GM23338 (cell line): ENCODE measurements around the gene CIART. TPM values are rescaled to one million over a fixed set of nuclear protein-coding genes. Genes with fewer than 3 reads are reported as not detected.

Source experiments
- ATAC-seq: fragments of 200-7000 bp; cut with Tn5 transposase; 3 replicates; pipeline ENCODE4 v1.9.1; 2020
- DNase-seq: peaks from one replicate; pipeline ENCODE4 v3.0.0-alpha.2; 2015; ENCODE audit warnings: low spot score
- H2AFZ ChIP-seq: fragments of 200-600 bp; sonication (generic); 2 replicates; pipeline ENCODE4 v1.8.0; 2016; ENCODE audit warnings: antibody characterized with exemption, mild to moderate bottlenecking, moderate library complexity
- H3F3A ChIP-seq: fragments of 200-600 bp; sonication (generic); replicated peaks from 2 replicates; pipeline ENCODE4 v1.8.0; 2017; ENCODE audit warnings: antibody characterized with exemption, mixed run types, low read depth
- H3K27ac ChIP-seq: fragments of 200-600 bp; sonication (generic); 2 replicates; pipeline ENCODE4 v1.6.1; 2016; ENCODE audit warnings: low read depth
- H3K27me3 ChIP-seq: fragments of 200-600 bp; sonication (generic); 2 replicates; pipeline ENCODE4 v1.8.0; 2016; ENCODE audit warnings: mild to moderate bottlenecking, mixed run types, moderate library complexity; ENCODE audit not compliant: insufficient read depth
- H3K36me3 ChIP-seq: fragments of 200-600 bp; sonication (generic); 2 replicates; pipeline ENCODE4 v1.8.0; 2016; ENCODE audit warnings: mild to moderate bottlenecking; ENCODE audit not compliant: insufficient read depth
- H3K4me1 ChIP-seq: fragments of 200-600 bp; sonication (generic); 2 replicates; pipeline ENCODE4 v1.8.0; 2016; ENCODE audit warnings: mild to moderate bottlenecking, moderate library complexity; ENCODE audit not compliant: insufficient read depth
- H3K4me2 ChIP-seq: fragments of 200-600 bp; sonication (generic); 2 replicates; pipeline ENCODE4 v1.7.1; 2017; ENCODE audit warnings: mixed run types
- H3K4me3 ChIP-seq: fragments of 200-600 bp; sonication (generic); 2 replicates; pipeline ENCODE4 v1.6.1; 2016; ENCODE audit warnings: mixed run types
- H3K79me2 ChIP-seq: fragments of 200-600 bp; sonication (generic); replicated peaks from 2 replicates; pipeline ENCODE4 v1.8.0; 2017; ENCODE audit warnings: mild to moderate bottlenecking; ENCODE audit not compliant: insufficient read depth
- H3K9me2 ChIP-seq: fragments of 200-600 bp; sonication (generic); 2 replicates; pipeline ENCODE4 v1.8.0; 2017; ENCODE audit not compliant: insufficient read depth
- H4K20me1 ChIP-seq: fragments of 200-600 bp; sonication (generic); replicated peaks from 2 replicates; pipeline ENCODE4 v1.8.0; 2017; ENCODE audit warnings: mild to moderate bottlenecking; ENCODE audit not compliant: insufficient read depth
- H3K27ac Mint-ChIP-seq: 2 replicates; pipeline ENCODE4 v1.8.0; 2020; ENCODE audit warnings: inconsistent platforms, mild to moderate bottlenecking, moderate library complexity, mixed read lengths
- H3K27me3 Mint-ChIP-seq: 3 replicates; pipeline ENCODE4 v1.8.0; 2022; ENCODE audit warnings: low read depth, mild to moderate bottlenecking, moderate library complexity, mixed read lengths, inconsistent platforms; ENCODE audit not compliant: insufficient read depth, poor library complexity
- H3K36me3 Mint-ChIP-seq: 3 replicates; pipeline ENCODE4 v1.8.0; 2021; ENCODE audit warnings: low read depth, mild to moderate bottlenecking, inconsistent platforms, moderate library complexity, mixed read lengths
- H3K4me1 Mint-ChIP-seq: 3 replicates; pipeline ENCODE4 v1.8.0; 2020; ENCODE audit warnings: mild to moderate bottlenecking, inconsistent platforms, mixed read lengths
- H3K4me3 Mint-ChIP-seq: 3 replicates; pipeline ENCODE4 v1.8.0; 2021; ENCODE audit warnings: moderate library complexity, mild to moderate bottlenecking, inconsistent platforms, mixed read lengths
- H3K9me3 Mint-ChIP-seq: 3 replicates; pipeline ENCODE4 v1.8.0; 2020; ENCODE audit warnings: moderate library complexity, mild to moderate bottlenecking, inconsistent platforms, mixed read lengths
- CREB1 ChIP-seq: fragments of 250-450 bp; sonication (Bioruptor Pico); IDR thresholded peaks from 2 replicates; pipeline ENCODE4 v1.5.0; 2020; ENCODE audit warnings: low read depth, mild to moderate bottlenecking, moderate library complexity
- EZH2 ChIP-seq: fragments of 200-600 bp; sonication (generic); IDR thresholded peaks from one replicate; pipeline ENCODE4 v1.8.0; 2017; ENCODE audit warnings: antibody characterized with exemption, mild to moderate bottlenecking, low read depth; ENCODE audit not compliant: unreplicated experiment
- EZH2phosphoT487 ChIP-seq: fragments of 200-600 bp; sonication (generic); IDR thresholded peaks from one replicate; pipeline ENCODE4 v1.8.1; 2018; ENCODE audit warnings: antibody characterized with exemption; ENCODE audit not compliant: unreplicated experiment
- JUNB ChIP-seq: IDR thresholded peaks from one replicate; pipeline ENCODE4 v1.6.1; 2016; ENCODE audit warnings: antibody characterized with exemption; ENCODE audit not compliant: unreplicated experiment
- NANOG ChIP-seq: IDR thresholded peaks from 2 replicates; pipeline ENCODE4 v1.6.1; 2016; ENCODE audit warnings: antibody characterized with exemption, borderline replicate concordance
- POLR2AphosphoS5 ChIP-seq: IDR thresholded peaks from 2 replicates; pipeline ENCODE4 v1.6.1; 2016; ENCODE audit warnings: antibody characterized with exemption, low read depth
- STAT1 ChIP-seq: IDR thresholded peaks from one replicate; pipeline ENCODE4 v1.6.1; 2016; ENCODE audit warnings: antibody characterized with exemption; ENCODE audit not compliant: unreplicated experiment
- ZNF114 ChIP-seq: fragments of 250-450 bp; sonication (Bioruptor Pico); IDR thresholded peaks from 2 replicates; pipeline ENCODE4 v1.5.0; 2020; ENCODE audit warnings: mild to moderate bottlenecking, moderate library complexity
- ZNF331 ChIP-seq: fragments of 250-450 bp; sonication (Bioruptor Pico); IDR thresholded peaks from 2 replicates; pipeline ENCODE4 v1.5.0; 2020; ENCODE audit warnings: low read depth, mild to moderate bottlenecking, moderate library complexity
- polyA plus RNA-seq: library from polyadenylated mRNA; unstranded; fragments of >200 nt; fragmentation: Nextera tagmentation; extraction: Ambion mirVana; gene quantifications from 2 replicates; pipeline ENCODE4 v1.2.1, GENCODE V29; 2016
- total RNA-seq: library from RNA; depleted of rRNA; stranded (reverse); fragments of >200 nt; shearing (Covaris generic); gene quantifications from 2 replicates; pipeline ENCODE4 v1.2.3, GENCODE V29; 2014
- TF ChIP-seq, protein P1 (sequence below): IDR thresholded peaks from one replicate; pipeline ENCODE4 v1.6.1; 2018; ENCODE audit warnings: antibody characterized with exemption; ENCODE audit not compliant: unreplicated experiment
- TF ChIP-seq, protein P2 (sequence below), 2 experiments: fragments of 200-600 bp in 1 of 2; sonication (generic) in 1 of 2; conservative IDR thresholded peaks; 2 replicates each; pipeline versions ENCODE4 v1.5.1 to v1.6.1; 2016 to 2017; ENCODE audit warnings: antibody characterized with exemption in 2 of 2, low read depth in 2 of 2, mild to moderate bottlenecking in 2 of 2, moderate library complexity in 1 of 2
- TF ChIP-seq, protein P3 (sequence below): fragments of 250-450 bp; sonication (Bioruptor Pico); IDR thresholded peaks from 2 replicates; pipeline ENCODE4 v1.5.0; 2020; ENCODE audit warnings: mild to moderate bottlenecking, moderate library complexity
- TF ChIP-seq, protein P4 (sequence below): IDR thresholded peaks from 2 replicates; pipeline ENCODE4 v1.6.1; 2016; ENCODE audit warnings: antibody characterized with exemption

CIART gene
- total and polyA plus RNA-seq, 2 experiments from 2014 or later: 9.3 to 16.4 TPM

DNA sequence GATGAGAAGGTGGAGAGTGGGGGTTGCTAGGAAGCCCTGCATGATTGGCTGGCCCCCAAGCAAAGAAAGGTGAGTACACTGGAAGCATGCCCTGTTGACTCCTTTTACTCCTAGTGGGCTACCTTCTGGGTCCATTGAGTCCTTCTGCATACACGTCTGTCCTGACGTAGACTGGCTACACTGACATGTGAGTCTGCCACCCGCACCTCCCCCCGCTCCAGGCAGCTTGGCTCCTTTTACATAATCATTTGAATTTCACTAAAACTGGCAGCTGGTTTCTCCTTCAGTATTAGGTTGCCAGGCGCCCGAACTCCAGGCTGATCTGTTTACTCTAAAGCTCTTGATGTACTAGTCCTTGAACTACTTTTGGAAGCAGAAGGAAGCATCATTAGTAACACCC lies 20.0 kb downstream of the CIART start:
- peak; percentile 71 for ATAC-seq
- H3K4me2 ChIP-seq: peak overlapping the region; percentile 48
- peaks cover 14% of the 10 kb centered on the region for H4K20me1 ChIP-seq
- H3K4me1 ChIP-seq: peaks cover 25% of the 10 kb centered on the region
- peak; percentile 55 for DNase-seq
- Mint-ChIP-seq H3K4me3 (peak overlapping the region; percentile 49), H3K36me3 (peaks cover 91% of the 10 kb centered on the region), H3K9me3 (no peaks in the 10 kb centered on the region), H3K27ac (peak overlapping the region; percentile 73), H3K27me3 (no peaks in the 10 kb centered on the region), H3K4me1 (peaks cover 28% of the 10 kb centered on the region)
- no peak overlapping the region for H2AFZ ChIP-seq
- H3K27ac ChIP-seq: peak overlapping the region; percentile 65
- no peaks in the 10 kb centered on the region for H3K9me2 ChIP-seq
- H3K36me3 ChIP-seq: peaks cover 26% of the 10 kb centered on the region
- peaks cover 40% of the 10 kb centered on the region for H3K79me2 ChIP-seq
- no peaks in the 10 kb centered on the region for H3K27me3 ChIP-seq
- TF ChIP-seq NANOG: no peak
- no peak for TF ChIP-seq JUNB
- no peak for TF ChIP-seq STAT1
- TF ChIP-seq POLR2AphosphoS5: no peak
- TF ChIP-seq, protein P1, sequence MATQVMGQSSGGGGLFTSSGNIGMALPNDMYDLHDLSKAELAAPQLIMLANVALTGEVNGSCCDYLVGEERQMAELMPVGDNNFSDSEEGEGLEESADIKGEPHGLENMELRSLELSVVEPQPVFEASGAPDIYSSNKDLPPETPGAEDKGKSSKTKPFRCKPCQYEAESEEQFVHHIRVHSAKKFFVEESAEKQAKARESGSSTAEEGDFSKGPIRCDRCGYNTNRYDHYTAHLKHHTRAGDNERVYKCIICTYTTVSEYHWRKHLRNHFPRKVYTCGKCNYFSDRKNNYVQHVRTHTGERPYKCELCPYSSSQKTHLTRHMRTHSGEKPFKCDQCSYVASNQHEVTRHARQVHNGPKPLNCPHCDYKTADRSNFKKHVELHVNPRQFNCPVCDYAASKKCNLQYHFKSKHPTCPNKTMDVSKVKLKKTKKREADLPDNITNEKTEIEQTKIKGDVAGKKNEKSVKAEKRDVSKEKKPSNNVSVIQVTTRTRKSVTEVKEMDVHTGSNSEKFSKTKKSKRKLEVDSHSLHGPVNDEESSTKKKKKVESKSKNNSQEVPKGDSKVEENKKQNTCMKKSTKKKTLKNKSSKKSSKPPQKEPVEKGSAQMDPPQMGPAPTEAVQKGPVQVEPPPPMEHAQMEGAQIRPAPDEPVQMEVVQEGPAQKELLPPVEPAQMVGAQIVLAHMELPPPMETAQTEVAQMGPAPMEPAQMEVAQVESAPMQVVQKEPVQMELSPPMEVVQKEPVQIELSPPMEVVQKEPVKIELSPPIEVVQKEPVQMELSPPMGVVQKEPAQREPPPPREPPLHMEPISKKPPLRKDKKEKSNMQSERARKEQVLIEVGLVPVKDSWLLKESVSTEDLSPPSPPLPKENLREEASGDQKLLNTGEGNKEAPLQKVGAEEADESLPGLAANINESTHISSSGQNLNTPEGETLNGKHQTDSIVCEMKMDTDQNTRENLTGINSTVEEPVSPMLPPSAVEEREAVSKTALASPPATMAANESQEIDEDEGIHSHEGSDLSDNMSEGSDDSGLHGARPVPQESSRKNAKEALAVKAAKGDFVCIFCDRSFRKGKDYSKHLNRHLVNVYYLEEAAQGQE: no peak
- TF ChIP-seq, protein P2, sequence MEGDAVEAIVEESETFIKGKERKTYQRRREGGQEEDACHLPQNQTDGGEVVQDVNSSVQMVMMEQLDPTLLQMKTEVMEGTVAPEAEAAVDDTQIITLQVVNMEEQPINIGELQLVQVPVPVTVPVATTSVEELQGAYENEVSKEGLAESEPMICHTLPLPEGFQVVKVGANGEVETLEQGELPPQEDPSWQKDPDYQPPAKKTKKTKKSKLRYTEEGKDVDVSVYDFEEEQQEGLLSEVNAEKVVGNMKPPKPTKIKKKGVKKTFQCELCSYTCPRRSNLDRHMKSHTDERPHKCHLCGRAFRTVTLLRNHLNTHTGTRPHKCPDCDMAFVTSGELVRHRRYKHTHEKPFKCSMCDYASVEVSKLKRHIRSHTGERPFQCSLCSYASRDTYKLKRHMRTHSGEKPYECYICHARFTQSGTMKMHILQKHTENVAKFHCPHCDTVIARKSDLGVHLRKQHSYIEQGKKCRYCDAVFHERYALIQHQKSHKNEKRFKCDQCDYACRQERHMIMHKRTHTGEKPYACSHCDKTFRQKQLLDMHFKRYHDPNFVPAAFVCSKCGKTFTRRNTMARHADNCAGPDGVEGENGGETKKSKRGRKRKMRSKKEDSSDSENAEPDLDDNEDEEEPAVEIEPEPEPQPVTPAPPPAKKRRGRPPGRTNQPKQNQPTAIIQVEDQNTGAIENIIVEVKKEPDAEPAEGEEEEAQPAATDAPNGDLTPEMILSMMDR (conservative IDR thresholded peaks at IDR 0.05; ENCODE audit: low read depth in 2 of 2): no peak
- TF ChIP-seq, protein P3, sequence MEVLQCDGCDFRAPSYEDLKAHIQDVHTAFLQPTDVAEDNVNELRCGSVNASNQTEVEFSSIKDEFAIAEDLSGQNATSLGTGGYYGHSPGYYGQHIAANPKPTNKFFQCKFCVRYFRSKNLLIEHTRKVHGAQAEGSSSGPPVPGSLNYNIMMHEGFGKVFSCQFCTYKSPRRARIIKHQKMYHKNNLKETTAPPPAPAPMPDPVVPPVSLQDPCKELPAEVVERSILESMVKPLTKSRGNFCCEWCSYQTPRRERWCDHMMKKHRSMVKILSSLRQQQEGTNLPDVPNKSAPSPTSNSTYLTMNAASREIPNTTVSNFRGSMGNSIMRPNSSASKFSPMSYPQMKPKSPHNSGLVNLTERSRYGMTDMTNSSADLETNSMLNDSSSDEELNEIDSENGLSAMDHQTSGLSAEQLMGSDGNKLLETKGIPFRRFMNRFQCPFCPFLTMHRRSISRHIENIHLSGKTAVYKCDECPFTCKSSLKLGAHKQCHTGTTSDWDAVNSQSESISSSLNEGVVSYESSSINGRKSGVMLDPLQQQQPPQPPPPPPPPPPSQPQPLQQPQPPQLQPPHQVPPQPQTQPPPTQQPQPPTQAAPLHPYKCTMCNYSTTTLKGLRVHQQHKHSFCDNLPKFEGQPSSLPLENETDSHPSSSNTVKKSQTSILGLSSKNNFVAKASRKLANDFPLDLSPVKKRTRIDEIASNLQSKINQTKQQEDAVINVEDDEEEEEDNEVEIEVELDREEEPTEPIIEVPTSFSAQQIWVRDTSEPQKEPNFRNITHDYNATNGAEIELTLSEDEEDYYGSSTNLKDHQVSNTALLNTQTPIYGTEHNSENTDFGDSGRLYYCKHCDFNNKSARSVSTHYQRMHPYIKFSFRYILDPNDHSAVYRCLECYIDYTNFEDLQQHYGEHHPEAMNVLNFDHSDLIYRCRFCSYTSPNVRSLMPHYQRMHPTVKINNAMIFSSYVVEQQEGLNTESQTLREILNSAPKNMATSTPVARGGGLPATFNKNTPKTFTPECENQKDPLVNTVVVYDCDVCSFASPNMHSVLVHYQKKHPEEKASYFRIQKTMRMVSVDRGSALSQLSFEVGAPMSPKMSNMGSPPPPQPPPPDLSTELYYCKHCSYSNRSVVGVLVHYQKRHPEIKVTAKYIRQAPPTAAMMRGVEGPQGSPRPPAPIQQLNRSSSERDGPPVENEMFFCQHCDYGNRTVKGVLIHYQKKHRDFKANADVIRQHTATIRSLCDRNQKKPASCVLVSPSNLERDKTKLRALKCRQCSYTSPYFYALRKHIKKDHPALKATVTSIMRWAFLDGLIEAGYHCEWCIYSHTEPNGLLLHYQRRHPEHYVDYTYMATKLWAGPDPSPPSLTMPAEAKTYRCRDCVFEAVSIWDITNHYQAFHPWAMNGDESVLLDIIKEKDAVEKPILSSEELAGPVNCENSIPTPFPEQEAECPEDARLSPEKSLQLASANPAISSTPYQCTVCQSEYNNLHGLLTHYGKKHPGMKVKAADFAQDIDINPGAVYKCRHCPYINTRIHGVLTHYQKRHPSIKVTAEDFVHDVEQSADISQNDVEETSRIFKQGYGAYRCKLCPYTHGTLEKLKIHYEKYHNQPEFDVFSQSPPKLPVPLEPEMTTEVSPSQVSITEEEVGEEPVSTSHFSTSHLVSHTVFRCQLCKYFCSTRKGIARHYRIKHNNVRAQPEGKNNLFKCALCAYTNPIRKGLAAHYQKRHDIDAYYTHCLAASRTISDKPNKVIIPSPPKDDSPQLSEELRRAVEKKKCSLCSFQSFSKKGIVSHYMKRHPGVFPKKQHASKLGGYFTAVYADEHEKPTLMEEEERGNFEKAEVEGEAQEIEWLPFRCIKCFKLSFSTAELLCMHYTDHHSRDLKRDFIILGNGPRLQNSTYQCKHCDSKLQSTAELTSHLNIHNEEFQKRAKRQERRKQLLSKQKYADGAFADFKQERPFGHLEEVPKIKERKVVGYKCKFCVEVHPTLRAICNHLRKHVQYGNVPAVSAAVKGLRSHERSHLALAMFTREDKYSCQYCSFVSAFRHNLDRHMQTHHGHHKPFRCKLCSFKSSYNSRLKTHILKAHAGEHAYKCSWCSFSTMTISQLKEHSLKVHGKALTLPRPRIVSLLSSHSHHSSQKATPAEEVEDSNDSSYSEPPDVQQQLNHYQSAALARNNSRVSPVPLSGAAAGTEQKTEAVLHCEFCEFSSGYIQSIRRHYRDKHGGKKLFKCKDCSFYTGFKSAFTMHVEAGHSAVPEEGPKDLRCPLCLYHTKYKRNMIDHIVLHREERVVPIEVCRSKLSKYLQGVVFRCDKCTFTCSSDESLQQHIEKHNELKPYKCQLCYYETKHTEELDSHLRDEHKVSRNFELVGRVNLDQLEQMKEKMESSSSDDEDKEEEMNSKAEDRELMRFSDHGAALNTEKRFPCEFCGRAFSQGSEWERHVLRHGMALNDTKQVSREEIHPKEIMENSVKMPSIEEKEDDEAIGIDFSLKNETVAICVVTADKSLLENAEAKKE: no peak
- no peak for TF ChIP-seq CREB1 (CRISPR knock-in tag)
- TF ChIP-seq EZH2: no peak
- TF ChIP-seq, protein P4, sequence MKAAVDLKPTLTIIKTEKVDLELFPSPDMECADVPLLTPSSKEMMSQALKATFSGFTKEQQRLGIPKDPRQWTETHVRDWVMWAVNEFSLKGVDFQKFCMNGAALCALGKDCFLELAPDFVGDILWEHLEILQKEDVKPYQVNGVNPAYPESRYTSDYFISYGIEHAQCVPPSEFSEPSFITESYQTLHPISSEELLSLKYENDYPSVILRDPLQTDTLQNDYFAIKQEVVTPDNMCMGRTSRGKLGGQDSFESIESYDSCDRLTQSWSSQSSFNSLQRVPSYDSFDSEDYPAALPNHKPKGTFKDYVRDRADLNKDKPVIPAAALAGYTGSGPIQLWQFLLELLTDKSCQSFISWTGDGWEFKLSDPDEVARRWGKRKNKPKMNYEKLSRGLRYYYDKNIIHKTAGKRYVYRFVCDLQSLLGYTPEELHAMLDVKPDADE: no peak
- no peak for TF ChIP-seq ZNF114
- TF ChIP-seq EZH2phosphoT487: no peak
- TF ChIP-seq ZNF331 (CRISPR knock-in tag): no peak
- H3K4me3 ChIP-seq: peak overlapping the region; percentile 27
- H3F3A ChIP-seq: peaks cover 7% of the 10 kb centered on the region
